ENCODE results near the gene ZNF423.

ZNF423 gene

GRCh38 chr16:49716339-49716934, 139.5 kb downstream of the ZNF423 start:
- no peak for DNase-seq

- DNase-seq = no peak
These were observed 142.1 kb downstream of the ZNF423 start for GRCh38 chr16:49713770-49714169.

- no peak for DNase-seq
These were observed 143.4 kb downstream of the ZNF423 start for GRCh38 chr16:49712542-49712941.

- DNase-seq = no peak
These were observed 143.8 kb downstream of the ZNF423 start for GRCh38 chr16:49712106-49712505.

GRCh38 chr16:49709057-49709456, 146.9 kb downstream of the ZNF423 start:
- no peak for DNase-seq

- DNase-seq = no peak
These were observed 147.4 kb downstream of the ZNF423 start for GRCh38 chr16:49708491-49708890.

GRCh38 chr16:49706620-49707355, 149.1 kb downstream of the ZNF423 start:
- DNase-seq = peak; percentile 12

- peak; percentile 12 for DNase-seq
These were observed 151.2 kb downstream of the ZNF423 start for GRCh38 chr16:49704586-49705155.

GRCh38 chr16:49703483-49703882, 152.4 kb downstream of the ZNF423 start:
- DNase-seq = no peak

- peak; percentile 97 for DNase-seq
These were observed 154.0 kb downstream of the ZNF423 start for GRCh38 chr16:49701789-49702494.

- peak; percentile 73 for DNase-seq
These were observed 154.7 kb downstream of the ZNF423 start for GRCh38 chr16:49701065-49701685.

- peak; percentile 62 for DNase-seq
These were observed 155.5 kb downstream of the ZNF423 start for GRCh38 chr16:49700251-49701064.

GRCh38 chr16:49699841-49700175, 156.1 kb downstream of the ZNF423 start:
- no peak for DNase-seq

- peak; percentile 87 for DNase-seq
These were observed 156.7 kb downstream of the ZNF423 start for GRCh38 chr16:49698931-49699840.

- DNase-seq = peak; percentile 43
These were observed 157.5 kb downstream of the ZNF423 start for GRCh38 chr16:49698453-49698815.

GRCh38 chr16:49697631-49698452, 158.1 kb downstream of the ZNF423 start:
- peak; percentile 60 for DNase-seq

GRCh38 chr16:49696414-49697101, 159.4 kb downstream of the ZNF423 start:
- DNase-seq = peak; percentile 78

- DNase-seq = no peak
These were observed 160.0 kb downstream of the ZNF423 start for GRCh38 chr16:49695782-49696413.

- no peak for DNase-seq
These were observed 162.5 kb downstream of the ZNF423 start for GRCh38 chr16:49693445-49693844.

Measured in NCI-H146 (cell line).